RWPE2 (cell line): ENCODE measurements around the gene NEDD4L.

ENCODE experiments used
- ATAC-seq: fragments of 200-7000 bp; cut with Tn5 transposase; 3 replicates; pipeline ENCODE4 v1.9.1; 2021; ENCODE audit warnings: low read depth
- DNase-seq: peaks from one replicate; pipeline ENCODE4 v3.0.0-alpha.2; 2020; ENCODE audit warnings: low spot score
- H3K27ac ChIP-seq: fragments of 450-650 bp; 2 replicates; pipeline ENCODE4 v1.5.1; 2017; ENCODE audit warnings: mild to moderate bottlenecking; ENCODE audit not compliant: poor library complexity, severe bottlenecking
- H3K27me3 ChIP-seq: fragments of 250-450 bp; sonication (Bioruptor Pico); 2 replicates; pipeline ENCODE4 v1.5.1; 2021; ENCODE audit warnings: mild to moderate bottlenecking, moderate library complexity; ENCODE audit not compliant: insufficient read depth, poor library complexity, severe bottlenecking
- H3K36me3 ChIP-seq: fragments of 250-450 bp; sonication (Bioruptor Pico); 2 replicates; pipeline ENCODE4 v1.5.1; 2020; ENCODE audit warnings: low read depth, mild to moderate bottlenecking, moderate library complexity
- H3K4me1 ChIP-seq: fragments of 250-450 bp; sonication (Bioruptor Pico); 2 replicates; pipeline ENCODE4 v1.5.1; 2021; ENCODE audit warnings: mild to moderate bottlenecking, moderate library complexity; ENCODE audit not compliant: insufficient read depth, poor library complexity, severe bottlenecking
- H3K4me3 ChIP-seq: fragments of 250-450 bp; sonication (Bioruptor Pico); 2 replicates; pipeline ENCODE4 v1.5.1; 2021; ENCODE audit warnings: mild to moderate bottlenecking, moderate library complexity; ENCODE audit not compliant: severe bottlenecking
- H3K9me3 ChIP-seq: fragments of 250-450 bp; sonication (Bioruptor Pico); 2 replicates; pipeline ENCODE4 v1.5.1; 2021; ENCODE audit warnings: mild to moderate bottlenecking, moderate library complexity; ENCODE audit not compliant: severe bottlenecking
- CTCF ChIP-seq: fragments of 450-650 bp; IDR thresholded peaks from one replicate; pipeline ENCODE4 v1.5.1; 2017; ENCODE audit warnings: mild to moderate bottlenecking, moderate library complexity; ENCODE audit not compliant: poor library complexity, severe bottlenecking

NEDD4L gene

GRCh38 chr18:58012356-58012755 is 31.7 kb upstream of the NEDD4L start:
- peak overlapping the region; percentile 56 for H3K27ac ChIP-seq
- no peaks in the 10 kb centered on the region for H3K9me3 ChIP-seq
- no peak overlapping the region for H3K4me3 ChIP-seq
- no peaks in the 10 kb centered on the region for H3K27me3 ChIP-seq
- ATAC-seq (no peak), DNase-seq (no peak)
- peaks cover 20% of the 10 kb centered on the region for H3K4me1 ChIP-seq
- H3K36me3 ChIP-seq: no peaks in the 10 kb centered on the region
- TF ChIP-seq CTCF: no peak

DNA sequence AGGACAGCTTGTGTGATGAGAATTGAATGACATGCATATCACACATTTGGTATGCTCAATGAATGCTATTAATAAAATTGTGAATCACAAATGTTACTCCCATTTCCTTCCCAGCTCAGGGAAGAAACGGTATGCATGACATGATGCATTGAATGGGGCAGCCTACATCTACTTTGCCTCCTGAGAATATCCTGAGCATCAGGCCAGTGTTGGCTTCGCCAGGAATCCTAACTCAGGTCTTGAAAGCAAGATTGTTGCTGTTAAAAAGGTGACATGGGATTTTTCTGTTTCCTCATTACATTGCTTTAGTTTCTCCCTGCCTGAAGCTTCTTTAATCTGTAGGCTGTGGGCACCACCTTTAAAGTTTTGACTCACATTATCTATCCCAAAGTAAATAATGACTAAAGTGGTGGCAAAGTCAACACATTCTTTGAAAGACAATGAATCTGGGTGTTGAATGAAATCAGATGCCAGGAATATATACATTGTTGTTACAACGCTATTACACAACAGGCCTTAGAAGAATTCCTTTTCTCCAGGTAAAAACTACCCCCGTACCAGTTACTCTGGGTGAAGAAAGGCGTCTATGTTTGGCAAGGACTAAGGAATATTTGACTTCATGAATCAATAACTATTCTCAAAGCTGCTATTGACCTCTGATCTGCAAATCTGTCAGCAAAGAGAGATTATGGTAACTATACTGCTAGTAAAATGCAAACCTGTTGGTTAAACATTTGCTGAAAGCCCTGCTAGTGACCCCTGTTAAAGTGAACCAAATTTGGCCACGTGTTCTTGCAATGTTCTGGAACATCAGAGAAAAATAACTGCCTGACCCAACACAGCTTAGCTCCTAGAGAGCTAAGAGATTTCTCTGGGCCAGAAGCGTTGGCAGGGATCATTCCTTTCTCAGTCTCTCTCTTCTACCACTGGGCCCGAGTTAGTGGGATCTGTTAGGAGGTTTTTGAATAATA is 30.5 kb upstream of the NEDD4L start:
- Histone ChIP-seq H3K4me3 (no peak overlapping the region), H3K27ac (peak overlapping the region; percentile 56), H3K27me3 (no peaks in the 10 kb centered on the region), H3K4me1 (peaks cover 20% of the 10 kb centered on the region), H3K9me3 (no peaks in the 10 kb centered on the region), H3K36me3 (no peaks in the 10 kb centered on the region)
- peak; percentile 90 for ATAC-seq
- TF ChIP-seq CTCF: no peak
- no peak for DNase-seq

DNA sequence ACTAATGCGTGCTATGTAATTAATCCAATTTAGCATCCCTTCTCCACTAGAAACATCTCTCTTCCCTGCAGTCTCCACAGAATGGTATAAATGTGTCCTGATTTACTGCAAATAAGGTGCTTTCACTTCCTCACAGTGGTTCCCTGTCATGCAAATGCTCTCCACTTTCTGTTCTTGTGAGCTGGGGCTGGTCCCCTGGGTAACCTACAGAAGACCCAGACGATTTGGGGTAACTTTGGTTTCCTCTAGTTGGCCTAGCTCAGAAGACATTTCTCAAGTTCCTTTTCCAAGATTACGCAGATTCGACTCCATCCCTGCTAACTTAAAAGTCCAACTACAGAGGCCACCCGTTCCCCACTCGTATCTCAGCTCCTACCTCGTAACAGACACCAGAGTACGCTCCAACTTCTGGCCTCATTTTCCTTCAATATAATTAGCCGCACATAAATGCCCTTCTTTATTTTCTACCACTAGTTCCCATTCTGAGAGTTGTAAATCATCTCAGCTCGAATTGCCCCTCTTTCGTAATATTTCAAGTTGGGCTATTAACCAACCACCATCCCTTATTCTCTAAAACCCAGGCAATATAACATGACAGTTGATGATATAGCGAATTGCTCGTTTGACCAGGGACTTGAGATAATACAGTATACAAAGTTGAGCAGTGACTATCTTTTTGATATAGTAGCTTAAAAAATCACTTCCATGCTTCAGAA is 28.8 kb upstream of the NEDD4L start:
- Histone ChIP-seq H3K9me3 (no peaks in the 10 kb centered on the region), H3K4me3 (no peak overlapping the region), H3K27ac (no peak overlapping the region), H3K4me1 (peaks cover 20% of the 10 kb centered on the region), H3K36me3 (no peaks in the 10 kb centered on the region), H3K27me3 (no peaks in the 10 kb centered on the region)
- DNase-seq: no peak
- no peak for ATAC-seq
- TF ChIP-seq CTCF: no peak

GRCh38 chr18:58017267-58017666 is 26.8 kb upstream of the NEDD4L start:
- H3K4me1 ChIP-seq: peaks cover 20% of the 10 kb centered on the region
- H3K36me3 ChIP-seq: no peaks in the 10 kb centered on the region
- no peak for DNase-seq
- H3K27ac ChIP-seq: no peak overlapping the region
- no peak for ATAC-seq
- H3K4me3 ChIP-seq: no peak overlapping the region
- no peak for TF ChIP-seq CTCF
- no peaks in the 10 kb centered on the region for H3K27me3 ChIP-seq
- H3K9me3 ChIP-seq: no peaks in the 10 kb centered on the region
